Skeletal muscle tissue (tissue), 4 donors: ENCODE results near the gene ZNF609. TPM values are rescaled to one million over a fixed set of nuclear protein-coding genes. Genes with fewer than 3 reads are reported as not detected.

ENCODE experiments used
- H3K27ac ChIP-seq: one replicate; pipeline ENCODE4 v1.7.0; 2013; ENCODE audit warnings: mild to moderate bottlenecking, low read depth, low read length, inconsistent platforms
- H3K27me3 ChIP-seq, 3 donors: one replicate each; pipeline ENCODE4 v1.7.0; 2013; ENCODE audit warnings: low read length in 3 of 3; ENCODE audit not compliant: control insufficient read depth in 3 of 3, insufficient read depth in 3 of 3
- H3K36me3 ChIP-seq, 3 donors: one replicate each; pipeline ENCODE4 v1.7.0; 2013; ENCODE audit warnings: low read length in 3 of 3; ENCODE audit not compliant: control insufficient read depth in 3 of 3, insufficient read depth in 3 of 3
- H3K4me1 ChIP-seq, 3 donors: one replicate each; pipeline ENCODE4 v1.7.0; 2013; ENCODE audit warnings: low read length in 3 of 3, mild to moderate bottlenecking in 3 of 3; ENCODE audit not compliant: control insufficient read depth in 3 of 3, insufficient read depth in 3 of 3
- H3K4me3 ChIP-seq, 3 donors: one replicate each; pipeline ENCODE4 v1.7.0; 2013; ENCODE audit warnings: low read length in 3 of 3
- H3K9ac ChIP-seq, 3 donors: one replicate each; pipeline ENCODE4 v1.7.0; 2013; ENCODE audit warnings: low read length in 3 of 3, mild to moderate bottlenecking in 3 of 3, moderate library complexity in 2 of 3, low read depth in 1 of 3
- H3K9me3 ChIP-seq, 3 donors: one replicate each; pipeline ENCODE4 v1.7.0; 2013; ENCODE audit warnings: low read length in 3 of 3; ENCODE audit not compliant: control insufficient read depth in 3 of 3
- total RNA-seq: library from RNA; depleted of rRNA; stranded (reverse); fragments of >200 nt; gene quantifications from one replicate; pipeline ENCODE4 v1.2.3, GENCODE V29; 2014
- donor health status: Osteomylitis.

ZNF609 gene
- total RNA-seq, 1 donor from 2014 or later, result 13.6 TPM

DNA sequence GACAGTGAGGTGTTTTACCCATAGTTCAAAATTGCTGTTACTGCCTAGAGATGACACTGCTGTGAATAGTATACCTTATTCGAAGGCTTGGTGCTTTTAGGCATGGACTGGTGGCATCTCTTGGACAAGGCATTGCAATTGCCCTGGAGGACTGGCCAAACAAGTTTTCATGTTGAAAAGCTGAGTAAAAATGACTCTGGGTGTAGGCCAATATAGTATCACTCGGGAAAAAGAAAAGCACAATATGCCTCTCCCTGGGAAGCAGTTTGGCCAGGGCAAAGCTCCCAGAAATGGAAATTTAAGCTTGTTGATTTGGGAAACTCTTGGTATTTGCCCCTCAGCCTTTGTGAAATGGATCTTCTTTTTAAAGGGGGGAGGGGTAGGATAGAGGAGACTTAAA, 54.8 kb downstream of the ZNF609 start:
- Histone ChIP-seq H3K27ac (no peak overlapping the region), H3K9me3 (no peaks in the 10 kb centered on the region), H3K9ac (no peak overlapping the region), H3K36me3 (no peaks in the 10 kb centered on the region), H3K27me3 (no peaks in the 10 kb centered on the region), H3K4me3 (no peak overlapping the region), H3K4me1 (peaks cover 0 to 2% (median 0%) of the 10 kb centered on the region in 3 donors)

DNA sequence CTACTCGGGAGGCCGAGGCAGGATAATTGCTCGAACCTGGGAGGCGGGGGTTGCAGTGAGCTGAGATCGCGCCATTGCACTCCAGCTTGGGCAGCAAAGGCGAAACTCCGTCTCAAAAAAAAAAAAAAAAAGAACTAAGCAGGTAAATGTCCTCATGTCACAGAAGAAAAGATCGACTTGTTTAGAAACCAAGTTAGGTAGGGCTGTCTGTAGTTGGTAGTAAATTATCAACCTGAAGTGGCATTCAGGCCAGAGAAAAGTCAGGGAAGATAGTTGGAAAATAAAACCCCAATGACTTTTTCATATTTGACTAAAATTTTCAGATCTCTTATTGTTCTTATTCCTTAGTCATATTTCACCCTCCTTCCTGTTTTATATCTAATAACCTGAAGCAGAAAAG, 55.4 kb downstream of the ZNF609 start:
- no peak overlapping the region for H3K4me3 ChIP-seq

GRCh38 chr15:64519897-64520296, 59.5 kb downstream of the ZNF609 start:
- no peaks in the 10 kb centered on the region for H3K9me3 ChIP-seq
- H3K36me3 ChIP-seq, result no peaks in the 10 kb centered on the region
- no peaks in the 10 kb centered on the region for H3K27me3 ChIP-seq
- peaks cover 8 to 19% (median 8%) of the 10 kb centered on the region in 3 donors for H3K4me1 ChIP-seq
- no peak overlapping the region for H3K9ac ChIP-seq
- no peak overlapping the region for H3K4me3 ChIP-seq
- no peak overlapping the region for H3K27ac ChIP-seq

More for the DNA sequence above, 55.4 kb downstream of the ZNF609 start:
- Histone ChIP-seq H3K4me1 (peaks cover 0 to 3% (median 0%) of the 10 kb centered on the region in 3 donors), H3K9ac (no peak overlapping the region), H3K27ac (no peak overlapping the region), H3K36me3 (no peaks in the 10 kb centered on the region), H3K27me3 (no peaks in the 10 kb centered on the region), H3K9me3 (no peaks in the 10 kb centered on the region)

- Histone ChIP-seq H3K27me3 (no peaks in the 10 kb centered on the region), H3K9ac (no peak overlapping the region), H3K4me3 (no peak overlapping the region), H3K27ac (no peak overlapping the region), H3K9me3 (no peaks in the 10 kb centered on the region), H3K4me1 (peaks cover 8 to 17% (median 8%) of the 10 kb centered on the region in 3 donors), H3K36me3 (no peaks in the 10 kb centered on the region)
Measured at GRCh38 chr15:64521201-64521600, 60.8 kb downstream of the ZNF609 start.

- no peaks in the 10 kb centered on the region for H3K9me3 ChIP-seq
- peaks cover 8 to 17% (median 8%) of the 10 kb centered on the region in 3 donors for H3K4me1 ChIP-seq
- no peak overlapping the region for H3K9ac ChIP-seq
- H3K4me3 ChIP-seq, result no peak overlapping the region
- H3K36me3 ChIP-seq, result no peaks in the 10 kb centered on the region
- no peak overlapping the region for H3K27ac ChIP-seq
- H3K27me3 ChIP-seq, result no peaks in the 10 kb centered on the region
Measured at GRCh38 chr15:64521726-64522164, 61.4 kb downstream of the ZNF609 start.

DNA sequence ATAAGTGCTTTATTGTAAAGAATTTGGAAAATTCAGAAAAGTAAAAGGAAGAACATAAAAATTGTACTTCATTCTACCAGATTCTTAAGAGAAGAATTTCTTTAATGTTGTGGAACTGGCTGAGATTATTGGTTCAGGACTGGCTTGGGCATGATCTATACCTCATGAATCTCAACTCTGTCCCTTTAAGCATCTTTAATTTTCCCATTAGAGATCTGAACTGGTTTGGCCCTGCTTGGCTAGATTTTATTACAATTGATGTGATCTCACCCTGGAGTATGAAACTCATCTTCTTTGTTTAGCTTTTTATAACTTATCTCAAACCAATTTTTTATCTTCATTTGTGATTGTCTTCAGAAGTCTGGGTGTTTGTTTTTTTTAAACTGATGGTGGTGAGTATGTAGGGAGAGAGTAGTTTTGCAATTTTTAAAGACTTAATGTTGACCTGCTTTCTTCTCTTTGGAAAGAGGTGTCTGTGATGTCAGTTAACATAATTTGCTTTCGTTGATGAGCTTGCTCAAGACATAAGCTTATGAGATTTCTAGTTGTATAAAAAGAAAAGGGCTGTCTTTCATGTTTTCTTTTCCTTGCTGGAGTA, 61.9 kb downstream of the ZNF609 start:
- Histone ChIP-seq H3K27me3 (no peaks in the 10 kb centered on the region), H3K9me3 (no peaks in the 10 kb centered on the region), H3K4me1 (peaks cover 8 to 17% (median 8%) of the 10 kb centered on the region in 3 donors), H3K36me3 (no peaks in the 10 kb centered on the region), H3K9ac (no peak overlapping the region), H3K27ac (no peak overlapping the region), H3K4me3 (no peak overlapping the region)

- H3K4me3 ChIP-seq, result no peak overlapping the region
- H3K27ac ChIP-seq, result no peak overlapping the region
- H3K9me3 ChIP-seq, result no peaks in the 10 kb centered on the region
- no peaks in the 10 kb centered on the region for H3K27me3 ChIP-seq
- H3K36me3 ChIP-seq, result no peaks in the 10 kb centered on the region
- H3K4me1 ChIP-seq, result peaks cover 8 to 17% (median 8%) of the 10 kb centered on the region in 3 donors
- no peak overlapping the region for H3K9ac ChIP-seq
Measured at GRCh38 chr15:64523240-64523639, 62.9 kb downstream of the ZNF609 start.

- Histone ChIP-seq H3K27me3 (no peaks in the 10 kb centered on the region), H3K9ac (no peak overlapping the region), H3K4me1 (peaks cover 8 to 17% (median 8%) of the 10 kb centered on the region in 3 donors), H3K27ac (no peak overlapping the region), H3K4me3 (no peak overlapping the region), H3K36me3 (no peaks in the 10 kb centered on the region), H3K9me3 (no peaks in the 10 kb centered on the region)
Measured at GRCh38 chr15:64524778-64525177, 64.4 kb downstream of the ZNF609 start.

DNA sequence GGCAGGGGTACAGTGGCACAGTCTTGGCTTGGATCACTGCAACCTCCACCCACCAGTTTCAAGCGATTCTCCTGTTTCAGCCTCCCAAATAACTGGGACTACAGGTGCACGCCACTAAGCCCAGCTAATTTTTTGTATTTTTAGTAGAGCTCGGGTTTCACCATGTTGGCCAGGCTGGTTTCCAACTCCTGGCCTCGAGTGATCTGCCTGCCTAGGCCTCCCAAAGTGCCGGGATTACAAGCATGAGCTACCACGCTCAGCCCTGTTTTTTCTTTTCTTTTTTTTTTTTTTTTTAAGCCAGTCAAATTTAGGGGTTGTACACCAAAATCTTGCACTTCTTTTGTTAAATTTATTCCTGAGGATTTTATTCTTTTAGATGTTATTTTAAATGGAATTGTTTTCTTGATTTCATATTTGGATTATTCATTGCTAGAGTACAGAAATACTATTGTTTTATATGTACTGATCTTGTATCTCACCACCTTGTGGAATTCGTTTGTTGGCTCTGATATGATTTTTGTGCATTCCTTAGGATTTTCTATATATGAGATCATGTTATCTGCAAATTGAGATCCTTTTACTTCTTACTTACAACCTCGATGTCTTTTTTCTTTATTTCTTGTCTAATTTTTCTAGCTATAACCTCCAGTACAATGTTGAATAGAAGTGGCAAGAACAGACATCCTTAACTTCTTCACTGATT, 65.6 kb downstream of the ZNF609 start:
- H3K4me3 ChIP-seq, result no peak overlapping the region
- no peak overlapping the region for H3K9ac ChIP-seq
- no peaks in the 10 kb centered on the region for H3K27me3 ChIP-seq
- no peaks in the 10 kb centered on the region for H3K9me3 ChIP-seq
- H3K27ac ChIP-seq, result no peak overlapping the region
- H3K36me3 ChIP-seq, result no peaks in the 10 kb centered on the region
- peaks cover 7 to 14% (median 8%) of the 10 kb centered on the region in 3 donors for H3K4me1 ChIP-seq

- H3K9me3 ChIP-seq, result no peaks in the 10 kb centered on the region
- no peak overlapping the region for H3K9ac ChIP-seq
- no peaks in the 10 kb centered on the region for H3K36me3 ChIP-seq
- no peaks in the 10 kb centered on the region for H3K27me3 ChIP-seq
- no peak overlapping the region for H3K4me3 ChIP-seq
- H3K27ac ChIP-seq, result no peak overlapping the region
- peaks cover 0 to 3% (median 0%) of the 10 kb centered on the region in 3 donors for H3K4me1 ChIP-seq
Measured at GRCh38 chr15:64527263-64527984, 67.0 kb downstream of the ZNF609 start.
